ENCODE measurements around the gene GCNT1. TPM values are rescaled to one million over a fixed set of nuclear protein-coding genes. Genes with fewer than 3 reads are reported as not detected.

Gene GCNT1
- total and polyA plus RNA-seq, 2 donors (not counting 1 experiment from before 2014, with no cell fraction given) = 9.1 to 31.0 TPM

DNA sequence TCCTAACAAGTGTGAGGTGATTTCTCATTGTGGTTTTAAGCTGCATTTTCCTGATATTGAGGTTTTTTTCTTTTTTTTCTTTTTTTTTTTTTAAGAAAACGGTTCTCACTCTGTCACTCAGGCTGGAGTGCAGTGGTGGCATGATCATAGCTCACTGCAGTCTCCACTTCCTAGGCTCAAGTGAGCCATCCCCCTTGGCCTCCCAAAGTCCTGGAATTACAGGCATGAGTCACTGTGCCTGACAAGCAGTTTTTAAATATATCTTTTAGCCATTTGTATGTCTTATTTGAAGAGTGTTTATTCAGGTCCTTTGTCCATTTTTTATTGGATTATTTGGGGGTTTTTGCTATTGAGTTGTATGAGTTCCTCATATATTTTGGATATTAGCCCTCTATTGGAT lies 53.8 kb downstream of the GCNT1 start:
- no peaks in the 10 kb centered on the region for H3K4me1 ChIP-seq (ENCODE audit: control insufficient read depth in 2 of 2, insufficient read depth in 2 of 2, low read length in 2 of 2)
- no peak overlapping the region for H3K27ac ChIP-seq (ENCODE audit: low read length in 2 of 2)
- H2AFZ ChIP-seq (ENCODE audit: insufficient read depth, low read depth, low read length, poor library complexity, severe bottlenecking) = no peak overlapping the region
- intact Hi-C loops (cut with micrococcal nuclease) = loop anchor here (5.0 kb wide), 1 partner anchor 64 kb away; no protein-coding TSS in a partner anchor
- no peak for ATAC-seq (ENCODE audit: low read depth)
- H3K36me3 ChIP-seq (replicated peaks in 1 of 2; ENCODE audit: control extremely low read depth in 1 of 2, control insufficient read depth in 1 of 2, extremely low read depth in 1 of 2, insufficient read depth in 2 of 2, low read length in 1 of 2) = peaks cover 0 to 3% of the 10 kb centered on the region in 2 experiments
- no peak overlapping the region for H3K4me2 ChIP-seq (replicated peaks; ENCODE audit: low read depth, low read length, poor library complexity, severe bottlenecking)
- no peak for DNase-seq
- TF ChIP-seq, protein P1, sequence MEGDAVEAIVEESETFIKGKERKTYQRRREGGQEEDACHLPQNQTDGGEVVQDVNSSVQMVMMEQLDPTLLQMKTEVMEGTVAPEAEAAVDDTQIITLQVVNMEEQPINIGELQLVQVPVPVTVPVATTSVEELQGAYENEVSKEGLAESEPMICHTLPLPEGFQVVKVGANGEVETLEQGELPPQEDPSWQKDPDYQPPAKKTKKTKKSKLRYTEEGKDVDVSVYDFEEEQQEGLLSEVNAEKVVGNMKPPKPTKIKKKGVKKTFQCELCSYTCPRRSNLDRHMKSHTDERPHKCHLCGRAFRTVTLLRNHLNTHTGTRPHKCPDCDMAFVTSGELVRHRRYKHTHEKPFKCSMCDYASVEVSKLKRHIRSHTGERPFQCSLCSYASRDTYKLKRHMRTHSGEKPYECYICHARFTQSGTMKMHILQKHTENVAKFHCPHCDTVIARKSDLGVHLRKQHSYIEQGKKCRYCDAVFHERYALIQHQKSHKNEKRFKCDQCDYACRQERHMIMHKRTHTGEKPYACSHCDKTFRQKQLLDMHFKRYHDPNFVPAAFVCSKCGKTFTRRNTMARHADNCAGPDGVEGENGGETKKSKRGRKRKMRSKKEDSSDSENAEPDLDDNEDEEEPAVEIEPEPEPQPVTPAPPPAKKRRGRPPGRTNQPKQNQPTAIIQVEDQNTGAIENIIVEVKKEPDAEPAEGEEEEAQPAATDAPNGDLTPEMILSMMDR (IDR thresholded peaks at IDR 0.05) = no peak
- no peak for TF ChIP-seq EZH2 (IDR thresholded peaks at IDR 0.05; ENCODE audit: borderline replicate concordance, insufficient read depth, low read depth, low read length, poor library complexity, severe bottlenecking)
- H3K4me3 ChIP-seq (ENCODE audit: control extremely low read depth in 1 of 5, extremely low read depth in 1 of 5, insufficient read depth in 1 of 5, low read depth in 2 of 5, low read length in 4 of 5) = no peak overlapping the region
- Mint-ChIP-seq H3K9me3 (ENCODE audit: insufficient read depth) (peaks cover 2% of the 10 kb centered on the region), H3K4me3 (no peak overlapping the region), H3K27ac (no peak overlapping the region), H3K4me1 (peaks cover 7% of the 10 kb centered on the region), H3K27me3 (no peaks in the 10 kb centered on the region)
- no peaks in the 10 kb centered on the region for H3K9me3 ChIP-seq (ENCODE audit: control extremely low read depth in 1 of 3, control insufficient read depth in 2 of 3, insufficient read depth in 1 of 3, low read length in 2 of 3)
- no peaks in the 10 kb centered on the region for H3K27me3 ChIP-seq (replicated peaks in 1 of 4; ENCODE audit: control extremely low read depth in 1 of 4, control insufficient read depth in 3 of 4, insufficient read depth in 4 of 4, low read length in 3 of 4)
- no peaks in the 10 kb centered on the region for H4K20me1 ChIP-seq (ENCODE audit: control insufficient read depth, insufficient read depth, low read length, poor library complexity, severe bottlenecking)
- no peaks in the 10 kb centered on the region for H3K79me2 ChIP-seq (ENCODE audit: control insufficient read depth, insufficient read depth, low read length)
- no peak overlapping the region for H3K9ac ChIP-seq (ENCODE audit: low read length)
- ChIA-PET POLR2A (no interaction called here), CTCF (no interaction called here)
- WGBS (ENCODE audit: insufficient coverage) = no CpG with 5 or more reads among the region's 1 CpG

DNA sequence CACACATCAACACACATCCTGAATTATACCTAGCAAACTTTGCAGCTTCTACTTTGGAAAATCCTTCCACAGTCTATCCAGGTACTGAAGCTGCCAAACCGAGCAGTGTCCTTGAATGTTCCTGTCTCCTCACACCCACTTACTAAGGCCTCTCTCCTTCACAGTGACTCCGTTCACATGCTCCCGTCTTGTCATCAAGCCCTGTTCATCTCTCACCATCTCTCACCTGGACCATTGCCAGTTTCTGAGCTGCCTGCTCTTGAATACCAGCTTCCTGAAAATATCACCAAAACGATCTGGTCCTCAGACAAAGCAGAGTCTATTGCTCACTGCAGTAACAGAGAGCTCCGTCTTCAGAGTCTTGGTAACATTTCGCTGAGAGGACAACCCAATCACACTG lies 57.4 kb downstream of the GCNT1 start:
- intact Hi-C loops (cut with micrococcal nuclease) = no loop called here
- CTCF ChIA-PET = no interaction called here

More for the DNA sequence above, 57.4 kb downstream of the GCNT1 start:
- Mint-ChIP-seq H3K27me3 (no peaks in the 10 kb centered on the region), H3K4me1 (peaks cover 7% of the 10 kb centered on the region), H3K9me3 (ENCODE audit: insufficient read depth) (peaks cover 2% of the 10 kb centered on the region), H3K4me3 (no peak overlapping the region), H3K27ac (no peak overlapping the region)
- WGBS (ENCODE audit: insufficient coverage) = 47% methylated on average over 5 of the region's 6 CpGs
- Histone ChIP-seq H3K4me1 (ENCODE audit: control insufficient read depth in 2 of 2, insufficient read depth in 2 of 2, low read length in 2 of 2) (no peaks in the 10 kb centered on the region), H3K27ac (ENCODE audit: low read length in 2 of 2) (no peak overlapping the region), H3K9me3 (ENCODE audit: control extremely low read depth in 1 of 3, control insufficient read depth in 2 of 3, insufficient read depth in 1 of 3, low read length in 2 of 3) (no peaks in the 10 kb centered on the region), H3K79me2 (ENCODE audit: control insufficient read depth, insufficient read depth, low read length) (no peaks in the 10 kb centered on the region), H3K4me2 (replicated peaks; ENCODE audit: low read depth, low read length, poor library complexity, severe bottlenecking) (no peak overlapping the region), H3K36me3 (replicated peaks in 1 of 2; ENCODE audit: control extremely low read depth in 1 of 2, control insufficient read depth in 1 of 2, extremely low read depth in 1 of 2, insufficient read depth in 2 of 2, low read length in 1 of 2) (peaks cover 0 to 3% of the 10 kb centered on the region in 2 experiments), H3K4me3 (ENCODE audit: control extremely low read depth in 1 of 5, extremely low read depth in 1 of 5, insufficient read depth in 1 of 5, low read depth in 2 of 5, low read length in 4 of 5) (no peak overlapping the region), H3K9ac (ENCODE audit: low read length) (no peak overlapping the region), H3K27me3 (replicated peaks in 1 of 4; ENCODE audit: control extremely low read depth in 1 of 4, control insufficient read depth in 3 of 4, insufficient read depth in 4 of 4, low read length in 3 of 4) (no peaks in the 10 kb centered on the region), H4K20me1 (ENCODE audit: control insufficient read depth, insufficient read depth, low read length, poor library complexity, severe bottlenecking) (no peaks in the 10 kb centered on the region), H2AFZ (ENCODE audit: insufficient read depth, low read depth, low read length, poor library complexity, severe bottlenecking) (no peak overlapping the region)
- POLR2A ChIA-PET = no interaction called here
- no peak for DNase-seq
- TF ChIP-seq, protein P1 (IDR thresholded peaks at IDR 0.05) = no peak
- no peak for TF ChIP-seq EZH2 (IDR thresholded peaks at IDR 0.05; ENCODE audit: borderline replicate concordance, insufficient read depth, low read depth, low read length, poor library complexity, severe bottlenecking)
- ATAC-seq (ENCODE audit: low read depth) = no peak
